RKO (cell line): Measurements from ENCODE around the gene OR51M1.

ENCODE experiments used
- DNase-seq: peaks from one replicate; pipeline ENCODE4 v3.0.0-alpha.2; 2016; ENCODE audit warnings: low spot score

Gene OR51M1

DNA sequence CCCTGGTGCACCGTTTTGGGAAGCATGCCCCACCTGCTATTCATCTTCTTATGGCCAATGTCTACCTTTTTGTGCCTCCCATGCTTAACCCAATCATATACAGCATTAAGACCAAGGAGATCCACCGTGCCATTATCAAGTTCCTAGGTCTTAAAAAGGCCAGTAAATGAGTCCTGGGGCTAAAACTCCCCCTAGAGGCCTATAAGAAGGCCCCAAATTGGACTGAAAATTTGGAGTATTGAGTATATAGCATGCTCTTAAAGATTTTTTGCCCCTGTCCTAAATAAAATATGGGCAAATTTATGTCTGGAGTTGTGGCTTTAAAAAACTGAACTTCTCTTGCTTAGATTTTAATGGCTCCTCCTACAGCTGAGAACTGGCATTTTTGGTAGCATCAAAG is 6.6 kb downstream of the OR51M1 start:
- no peak for DNase-seq

DNA sequence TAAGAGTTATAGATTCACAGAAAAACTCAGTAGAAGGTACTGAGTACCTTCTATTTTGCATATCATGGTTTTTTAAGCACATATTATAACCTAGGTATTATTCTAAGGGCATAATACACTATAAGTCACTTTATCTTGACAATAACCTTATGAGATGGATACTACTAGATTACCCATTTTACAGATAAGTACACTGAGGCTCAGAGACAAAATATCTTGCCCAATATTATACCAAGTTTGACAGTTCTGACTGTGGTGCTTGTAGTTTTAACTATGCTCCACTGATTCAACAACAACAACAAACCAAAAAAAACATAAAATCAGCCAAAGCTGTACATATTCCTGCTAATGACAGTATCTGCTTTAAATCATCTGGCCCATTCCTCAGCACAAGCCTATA is 10.5 kb downstream of the OR51M1 start:
- DNase-seq = no peak

DNA sequence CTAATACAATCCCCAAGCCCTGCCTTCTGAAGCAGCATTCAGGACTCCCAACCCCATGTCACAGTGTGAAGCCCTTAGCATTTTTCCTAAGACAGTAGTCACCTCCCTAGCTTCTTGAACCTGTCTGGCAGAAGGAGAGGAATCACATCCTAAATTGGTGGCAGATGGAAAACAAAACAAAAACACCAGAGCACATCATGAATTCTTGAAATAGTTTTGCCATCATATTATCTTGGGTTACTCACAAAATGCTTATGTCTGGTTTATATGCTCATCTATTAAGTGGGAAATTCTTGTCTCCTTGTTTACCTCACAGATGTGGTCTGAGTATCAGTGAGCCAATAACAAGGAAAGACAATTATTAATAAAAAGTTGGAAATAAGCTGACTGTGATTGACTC is 15.3 kb downstream of the OR51M1 start:
- no peak for DNase-seq

DNA sequence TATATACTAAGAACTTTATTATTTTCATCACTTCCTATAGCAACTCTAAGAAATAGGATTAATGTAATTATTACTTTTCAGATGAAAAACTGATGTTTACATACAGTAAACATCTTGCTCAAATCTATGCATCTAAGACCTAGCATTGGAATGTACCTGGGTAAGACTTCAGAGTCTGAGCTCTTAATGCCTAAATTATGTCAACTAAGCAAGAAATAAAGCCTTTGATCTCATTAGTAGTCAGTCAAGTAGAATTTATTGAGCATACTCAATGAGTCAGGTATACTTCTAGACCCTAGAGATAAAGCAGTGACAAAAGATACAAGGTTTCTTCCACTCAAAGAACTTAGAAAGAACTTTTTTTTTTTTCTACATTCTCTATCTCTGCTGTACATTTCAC is 21.6 kb downstream of the OR51M1 start:
- DNase-seq = no peak

DNA sequence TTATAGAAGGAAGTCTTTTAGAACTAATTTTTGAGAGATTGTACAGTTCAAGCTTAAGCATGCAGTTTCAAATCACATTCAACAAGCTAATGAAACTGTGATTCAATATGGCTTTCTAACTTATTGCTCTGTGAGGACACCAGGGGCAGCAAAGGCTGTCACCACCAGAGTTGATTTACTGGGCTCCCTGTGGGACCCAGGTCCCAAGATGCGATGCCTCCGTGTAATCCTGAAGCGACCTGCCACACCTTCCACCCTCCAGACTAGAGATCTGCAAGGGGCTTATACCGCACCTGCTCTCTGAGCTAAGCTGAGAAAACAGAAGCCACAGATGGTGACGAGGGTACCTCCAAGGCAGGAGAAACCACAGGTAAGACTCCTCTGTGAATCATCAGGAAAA is 37.4 kb downstream of the OR51M1 start:
- no peak for DNase-seq

DNA sequence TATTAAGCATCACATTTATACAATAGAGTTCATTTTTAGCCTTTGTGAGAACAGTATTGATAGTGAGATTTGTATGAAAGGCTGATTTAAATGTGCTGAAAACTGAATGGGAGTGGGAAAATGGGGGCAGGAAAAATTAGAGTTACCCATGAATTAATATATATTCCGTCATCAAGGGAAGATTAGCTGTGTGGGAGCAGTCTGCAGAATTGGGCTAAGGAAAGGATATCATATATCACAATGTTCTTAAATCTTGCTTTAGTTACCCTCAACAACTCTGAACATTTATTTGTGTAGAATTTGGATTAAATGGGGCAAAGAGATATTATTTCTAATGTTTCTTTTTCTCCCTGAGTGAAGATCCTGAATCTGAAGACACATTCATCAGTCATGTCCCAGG is 38.2 kb downstream of the OR51M1 start, which contains the start of gene OR51Q1:
Gene OR51Q1 (plus strand): TSS at position 301 of the 400 bp plus-strand sequence. CDS start 90 bp downstream, at position 391.
- no peak for DNase-seq

DNA sequence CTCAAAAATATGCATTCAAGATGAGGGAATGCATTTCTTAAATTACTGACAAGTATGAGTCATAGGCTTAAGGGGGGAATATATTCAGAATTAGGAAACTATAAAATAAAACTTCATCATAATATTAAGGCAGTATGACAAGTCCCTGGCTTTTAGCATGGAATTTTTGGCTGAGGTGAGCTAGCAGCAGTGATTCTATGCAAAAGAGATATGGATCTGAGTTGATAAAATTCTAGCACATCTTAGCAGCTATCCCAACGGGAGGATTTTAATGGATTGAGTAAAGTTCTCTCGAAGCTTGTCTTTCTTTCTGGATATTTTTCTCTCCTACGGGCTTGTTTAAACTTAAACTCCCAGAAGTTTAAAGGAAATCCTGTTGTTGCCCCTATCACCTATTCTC is 39.5 kb downstream of the OR51M1 start:
- no peak for DNase-seq

DNA sequence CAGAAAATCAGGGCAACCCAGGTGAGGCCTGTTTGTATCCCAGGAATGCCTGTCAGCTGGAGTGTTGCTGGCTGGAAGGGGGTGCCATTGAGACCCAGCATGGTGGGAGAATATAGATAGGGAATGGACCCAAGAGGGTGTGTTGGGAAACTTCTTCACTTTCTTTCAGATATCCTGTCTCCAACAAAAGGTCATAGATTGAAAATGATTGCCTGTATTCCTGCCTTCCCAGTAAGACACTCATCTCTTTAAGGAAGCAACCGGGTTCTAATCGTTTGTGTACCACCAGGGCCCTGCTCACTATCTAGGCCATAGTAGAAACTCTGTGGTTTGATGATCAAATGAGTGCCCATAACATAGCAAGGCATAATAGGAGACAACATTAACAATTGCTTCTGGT is 57.8 kb downstream of the OR51M1 start, which contains the start of gene OR51I1:
Gene OR51I1 (minus strand): TSS at position 101 of the 400 bp plus-strand sequence. CDS start 0 bp downstream, at position 101.
- no peak for DNase-seq
